Right lobe of liver (tissue), 6 donors: ENCODE measurements around the gene CEP85. TPM values are rescaled to one million over a fixed set of nuclear protein-coding genes. Genes with fewer than 3 reads are reported as not detected.

Source experiments
- ATAC-seq, 4 donors: fragments of 200-7000 bp; cut with Tn5 transposase; one replicate each; pipeline ENCODE4 v1.9.1; 2020; ENCODE audit warnings: mild to moderate bottlenecking in 4 of 4, moderate library complexity in 4 of 4
- DNase-seq, 3 donors: peaks; one replicate each; pipeline ENCODE4 v3.0.0-alpha.2; 2020
- H3K27ac ChIP-seq, 3 donors: fragments of 200-600 bp; one replicate each; pipeline ENCODE4 v1.8.0; 2022
- H3K27me3 ChIP-seq, 2 donors: fragments of 200-600 bp; one replicate each; pipeline ENCODE4 v1.8.0; 2022
- H3K36me3 ChIP-seq, 4 donors: fragments of 200-600 bp; sonication (generic) in 1 of 4; one replicate each; pipeline versions ENCODE4 v1.5.1 to v1.8.0; 2017 to 2022; ENCODE audit warnings: control low read depth in 1 of 4
- H3K4me1 ChIP-seq, 4 donors: fragments of 200-600 bp; sonication (generic) in 1 of 4; one replicate each; pipeline versions ENCODE4 v1.5.1 to v1.8.0; 2017 to 2022; ENCODE audit warnings: control low read depth in 1 of 4
- H3K4me3 ChIP-seq, 3 donors: fragments of 200-600 bp; one replicate each; pipeline ENCODE4 v1.8.0; 2022
- H3K9me3 ChIP-seq, 4 donors: fragments of 200-600 bp; sonication (generic) in 1 of 4; one replicate each; pipeline versions ENCODE4 v1.5.1 to v1.8.0; 2017 to 2022; ENCODE audit warnings: control low read depth in 1 of 4
- CTCF ChIP-seq, 4 donors: fragments of 200-600 bp in 3 of 4; fragments of 450-650 bp in 1 of 4; IDR thresholded peaks; one replicate each; pipeline versions ENCODE4 v1.5.1 to v1.8.0; 2016 to 2022; ENCODE audit warnings: antibody characterized with exemption in 4 of 4, mild to moderate bottlenecking in 2 of 4
- POLR2A ChIP-seq: fragments of 450-650 bp; IDR thresholded peaks from one replicate; pipeline ENCODE4 v1.6.1; 2017; ENCODE audit warnings: antibody characterized with exemption, mild to moderate bottlenecking
- WGBS: methylation state at CpG from one replicate; pipeline ENCODE4 v1.1.6; 2018; ENCODE audit warnings: low coverage, low lambda C conversion rate; ENCODE audit not compliant: insufficient coverage; ENCODE audit errors: missing lambda C conversion rate; 5-methylcytosine and 5-hydroxymethylcytosine counted together
- intact Hi-C, 2 donors: fragments of 100-400 bp; cut with DNase I; formaldehyde crosslinking; loops; one replicate each; pipeline versions ENCODE4 v1.11.2 to v1.14.1; 2022
- total RNA-seq, 6 experiments: library from RNA; depleted of rRNA in 2 of 6; stranded (reverse); fragments of >200 nt in 2 of 6; fragmentation: NEBNext Ultra II Directional in 3 of 6; extraction: Animal tissue kit (Norgen Biotek cat#: 25700) in 3 of 6; gene quantifications; one replicate each; pipeline versions ENCODE4 v1.1.0 to v1.2.4, GENCODE V29; 2016 to 2023
- donor health status: DM: no; HTN: yes; CAD: no.
- donor health status: DM: no; HTN: no; CAD: no.
- donor health status: DM: no; HTN: no; CAD: no.
- donor health status: DM: no; HTN: yes; CAD: no.
- donor health status: DM: no; HTN: yes; CAD: no.

Gene CEP85
- total RNA-seq, 6 experiments from 2014 or later, result 5.2 to 7.8 (median 5.8) TPM

DNA sequence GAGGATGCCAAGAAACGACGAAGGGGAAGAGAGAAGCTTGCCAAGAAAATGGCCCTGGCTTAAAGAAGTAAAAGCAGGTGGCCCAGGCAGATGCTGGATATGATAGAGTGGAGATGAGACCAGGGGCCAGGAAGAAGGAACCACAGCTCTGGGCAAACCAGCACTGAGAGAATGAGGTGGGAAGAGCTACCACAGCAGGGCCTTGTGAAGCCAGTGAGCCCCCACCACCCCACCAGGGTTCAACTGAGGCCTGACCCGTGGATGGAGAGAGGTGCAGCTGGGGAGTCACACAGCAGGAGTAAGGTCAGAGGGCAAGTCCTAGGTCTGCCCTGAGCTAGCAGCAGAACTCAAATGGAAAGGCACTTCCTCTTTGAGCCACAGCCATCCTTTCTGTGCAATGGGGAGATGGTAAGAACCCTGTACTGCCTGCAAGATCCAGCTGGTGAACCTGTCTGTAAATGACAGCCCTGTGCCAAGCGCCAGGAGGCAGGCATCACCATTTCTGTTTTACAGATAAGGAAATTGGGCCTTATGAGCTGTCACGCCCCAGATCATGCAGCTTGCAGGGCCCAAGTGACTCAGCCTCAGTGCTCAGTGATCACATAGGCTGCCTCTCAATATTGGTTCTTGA, 54.4 kb downstream of the CEP85 start:
- no peaks in the 10 kb centered on the region for H3K27me3 ChIP-seq
- 41% methylated on average over 2 of the region's 5 CpGs for WGBS
- ATAC-seq (peak in 1 of 4 donors; percentile 4), DNase-seq (no peak)
- intact Hi-C loops, result loop anchor here in 1 of 2 donors (10.0 kb wide), 1 partner anchor 76 kb away; no protein-coding TSS in a partner anchor
- peak overlapping the region; percentile 20 to 53 (median 31) for H3K27ac ChIP-seq
- no peak overlapping the region for H3K4me3 ChIP-seq
- H3K36me3 ChIP-seq, result no peaks in the 10 kb centered on the region
- H3K4me1 ChIP-seq, result peaks cover 0 to 10% (median 0%) of the 10 kb centered on the region in 4 donors
- no peaks in the 10 kb centered on the region for H3K9me3 ChIP-seq
- TF ChIP-seq POLR2A (no peak), CTCF (IDR thresholded peaks at IDR 0.05) (no peak)

GRCh38 chr1:26289158-26290059, 55.4 kb downstream of the CEP85 start:
- Histone ChIP-seq H3K9me3 (no peaks in the 10 kb centered on the region), H3K27me3 (no peaks in the 10 kb centered on the region), H3K36me3 (no peaks in the 10 kb centered on the region), H3K27ac (peak overlapping the region; percentile 20 to 53 (median 31)), H3K4me3 (no peak overlapping the region), H3K4me1 (peaks cover 0 to 9% (median 0%) of the 10 kb centered on the region in 4 donors)
- intact Hi-C loops, result loop anchor here (10.0 kb wide), 1 partner anchor 75 kb away; no protein-coding TSS in a partner anchor
- no peak for TF ChIP-seq POLR2A
- TF ChIP-seq CTCF (IDR thresholded peaks at IDR 0.05), result no peak
- peak in 2 of 3 donors; percentile 48 for DNase-seq
- WGBS, result 78% methylated on average over 4 of the region's 21 CpGs
- peak; percentile 19 to 33 (median 27) for ATAC-seq

DNA sequence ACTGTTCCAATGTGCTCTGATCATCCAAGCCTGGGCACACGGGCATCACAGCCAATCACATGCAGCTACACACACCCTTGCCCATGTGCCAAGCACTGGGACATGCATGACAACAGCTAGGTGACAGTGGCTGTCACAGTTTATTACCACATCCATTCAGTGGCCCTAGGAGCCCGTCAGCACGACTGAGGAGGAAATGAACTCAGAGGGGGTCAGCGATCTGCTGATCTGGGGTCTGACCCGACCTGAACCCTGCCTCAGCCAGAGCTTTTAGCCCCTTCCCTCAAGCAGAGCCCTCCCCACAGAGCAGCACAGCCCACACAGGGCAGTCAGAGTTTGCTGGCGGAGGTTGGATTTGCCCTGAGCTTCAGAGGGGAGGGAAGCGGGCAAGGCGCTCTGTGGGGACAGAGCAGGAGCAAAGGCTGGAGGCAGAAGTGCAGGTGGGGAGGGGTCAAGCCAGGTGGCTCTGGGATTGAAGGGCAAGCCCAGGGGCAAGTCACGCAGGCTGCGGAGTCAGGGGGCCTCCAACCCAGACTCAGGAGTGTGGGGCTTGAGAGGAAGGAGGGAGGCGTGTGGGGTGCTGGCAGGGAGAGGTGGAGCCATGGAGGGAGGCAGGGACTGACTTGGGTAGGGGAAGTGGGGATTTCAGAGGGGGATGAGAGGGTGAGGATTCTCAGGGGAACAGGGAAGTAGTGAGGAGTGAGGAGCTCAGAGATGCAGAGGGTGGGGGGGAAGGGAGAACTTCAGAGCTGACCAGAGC, 56.3 kb downstream of the CEP85 start:
- H3K27ac ChIP-seq, result peak overlapping the region; percentile 15 to 53 (median 20)
- H3K27me3 ChIP-seq, result no peaks in the 10 kb centered on the region
- H3K9me3 ChIP-seq, result no peaks in the 10 kb centered on the region
- peaks cover 0 to 3% (median 0%) of the 10 kb centered on the region in 4 donors for H3K4me1 ChIP-seq
- no peaks in the 10 kb centered on the region for H3K36me3 ChIP-seq
- peak; percentile 5 to 45 (median 26) for ATAC-seq
- H3K4me3 ChIP-seq, result no peak overlapping the region
- no peak for DNase-seq
- WGBS, result 80% methylated on average over 7 of the region's 11 CpGs
- intact Hi-C loops, result loop anchor here in 1 of 2 donors (10.0 kb wide), 1 partner anchor 74 kb away; no protein-coding TSS in a partner anchor
- no peak for TF ChIP-seq CTCF (IDR thresholded peaks at IDR 0.05)
- no peak for TF ChIP-seq POLR2A

DNA sequence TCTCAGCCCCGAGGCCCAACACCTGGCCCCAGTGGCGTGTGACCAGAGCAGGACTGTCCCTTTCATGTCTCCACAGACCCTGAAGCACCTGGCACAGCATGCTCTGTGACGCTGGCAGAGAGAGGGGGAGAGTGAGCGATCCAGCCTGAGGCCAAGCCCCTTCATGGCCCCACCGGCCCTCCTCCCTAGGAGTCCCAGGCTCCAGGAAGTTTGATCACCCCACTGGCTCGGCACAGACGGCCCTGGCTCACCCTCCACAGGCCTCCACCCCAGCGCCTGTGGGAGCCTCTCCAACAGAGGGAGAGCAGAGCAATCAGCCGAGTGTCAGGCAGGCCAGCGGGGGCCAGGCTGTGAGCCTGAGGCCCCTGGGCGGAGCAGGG, 56.9 kb downstream of the CEP85 start:
- H3K4me1 ChIP-seq, result peaks cover 0 to 3% (median 0%) of the 10 kb centered on the region in 4 donors

More for the DNA sequence above, 56.9 kb downstream of the CEP85 start:
- intact Hi-C loops, result loop anchor here in 1 of 2 donors (10.0 kb wide), 1 partner anchor 74 kb away; no protein-coding TSS in a partner anchor
- WGBS, result no CpG with 5 or more reads among the region's 11 CpGs
- no peak for ATAC-seq
- Histone ChIP-seq H3K27ac (peak overlapping the region in 2 of 3 donors; percentile 20 to 53), H3K9me3 (no peaks in the 10 kb centered on the region), H3K27me3 (no peaks in the 10 kb centered on the region), H3K4me3 (no peak overlapping the region), H3K36me3 (no peaks in the 10 kb centered on the region)
- DNase-seq, result no peak
- no peak for TF ChIP-seq POLR2A
- TF ChIP-seq CTCF (IDR thresholded peaks at IDR 0.05), result no peak
